GM23248 (cell line): Measurements from ENCODE around the gene CCDC188. TPM values are rescaled to one million over a fixed set of nuclear protein-coding genes. Genes with fewer than 3 reads are reported as not detected.

Experiments
- DNase-seq: peaks from one replicate; pipeline ENCODE4 v3.0.0-alpha.2; 2015
- H2AFZ ChIP-seq: fragments of 200-600 bp; sonication (generic); 2 replicates; pipeline ENCODE4 v1.6.1; 2016; ENCODE audit warnings: antibody characterized with exemption
- H3F3A ChIP-seq: fragments of 200-600 bp; sonication (generic); 2 replicates; pipeline ENCODE4 v1.6.1; 2016; ENCODE audit warnings: mild to moderate bottlenecking, antibody characterized with exemption, mixed run types; ENCODE audit not compliant: insufficient read depth
- H3K27ac ChIP-seq: fragments of 200-600 bp; sonication (generic); 2 replicates; pipeline ENCODE4 v1.5.1; 2016; ENCODE audit warnings: mild to moderate bottlenecking
- H3K27me3 ChIP-seq: fragments of 200-600 bp; sonication (generic); replicated peaks from 2 replicates; pipeline ENCODE4 v1.6.1; 2016; ENCODE audit warnings: mild to moderate bottlenecking; ENCODE audit not compliant: insufficient read depth
- H3K36me3 ChIP-seq: fragments of 200-600 bp; sonication (generic); 2 replicates; pipeline ENCODE4 v1.6.1; 2016; ENCODE audit warnings: low read depth, mild to moderate bottlenecking
- H3K4me1 ChIP-seq: fragments of 200-600 bp; sonication (generic); 2 replicates; pipeline ENCODE4 v1.6.1; 2016; ENCODE audit warnings: mild to moderate bottlenecking; ENCODE audit not compliant: insufficient read depth
- H3K4me2 ChIP-seq: fragments of 200-600 bp; sonication (generic); one replicate; pipeline ENCODE4 v1.6.1; 2016; ENCODE audit warnings: mild to moderate bottlenecking; ENCODE audit not compliant: unreplicated experiment
- H3K4me3 ChIP-seq: fragments of 200-600 bp; sonication (generic); 2 replicates; pipeline ENCODE4 v1.5.1; 2016; ENCODE audit warnings: mild to moderate bottlenecking
- H3K79me2 ChIP-seq: fragments of 200-600 bp; sonication (generic); 2 replicates; pipeline ENCODE4 v1.6.1; 2016; ENCODE audit warnings: mild to moderate bottlenecking; ENCODE audit not compliant: insufficient read depth
- H3K9ac ChIP-seq: fragments of 200-600 bp; sonication (generic); 2 replicates; pipeline ENCODE4 v1.6.1; 2016; ENCODE audit warnings: mild to moderate bottlenecking
- H3K9me2 ChIP-seq: fragments of 200-600 bp; sonication (generic); 2 replicates; pipeline ENCODE4 v1.6.1; 2016; ENCODE audit warnings: mixed run types, mild to moderate bottlenecking, moderate library complexity; ENCODE audit not compliant: insufficient read depth
- H3K9me3 ChIP-seq: fragments of 200-600 bp; sonication (generic); one replicate; pipeline ENCODE4 v1.6.1; 2017; ENCODE audit warnings: low read depth
- H4K20me1 ChIP-seq: fragments of 200-600 bp; sonication (generic); 2 replicates; pipeline ENCODE4 v1.6.0; 2016; ENCODE audit not compliant: insufficient read depth
- EZH2 ChIP-seq: fragments of 200-600 bp; sonication (generic); IDR thresholded peaks from 2 replicates; pipeline ENCODE4 v1.6.1; 2018; ENCODE audit warnings: antibody characterized with exemption, mild to moderate bottlenecking; ENCODE audit not compliant: insufficient read depth, poor library complexity, severe bottlenecking
- EZH2phosphoT487 ChIP-seq: fragments of 200-600 bp; sonication (generic); IDR thresholded peaks from 2 replicates; pipeline ENCODE4 v1.6.1; 2018; ENCODE audit warnings: antibody characterized with exemption, moderate library complexity, mild to moderate bottlenecking, low read depth; ENCODE audit not compliant: insufficient read depth
- WGBS, 2 experiments: methylation state at CpG; one replicate each; pipeline ENCODE4 v1.1.6; 2015 to 2017; ENCODE audit warnings: low lambda C conversion rate in 2 of 2, low coverage in 1 of 2; ENCODE audit errors: missing lambda C conversion rate in 2 of 2; 5-methylcytosine and 5-hydroxymethylcytosine counted together
- in situ Hi-C: fragments of 300-500 bp; cut with MboI; formaldehyde crosslinking; loops from 2 replicates; pipeline ENCODE4 v1.15.0; 2020
- polyA plus RNA-seq: library from polyadenylated mRNA; unstranded; fragments of >200 nt; fragmentation: Nextera tagmentation; extraction: Ambion mirVana; gene quantifications from 2 replicates; pipeline ENCODE4 v1.2.1, GENCODE V29; 2016
- total RNA-seq: library from RNA; depleted of rRNA; stranded (reverse); fragments of >200 nt; shearing (Covaris generic); gene quantifications from 2 replicates; pipeline ENCODE4 v1.2.3, GENCODE V29; 2014

Gene CCDC188
- total and polyA plus RNA-seq, 2 experiments from 2014 or later: 1.2 to 1.8 TPM

DNA sequence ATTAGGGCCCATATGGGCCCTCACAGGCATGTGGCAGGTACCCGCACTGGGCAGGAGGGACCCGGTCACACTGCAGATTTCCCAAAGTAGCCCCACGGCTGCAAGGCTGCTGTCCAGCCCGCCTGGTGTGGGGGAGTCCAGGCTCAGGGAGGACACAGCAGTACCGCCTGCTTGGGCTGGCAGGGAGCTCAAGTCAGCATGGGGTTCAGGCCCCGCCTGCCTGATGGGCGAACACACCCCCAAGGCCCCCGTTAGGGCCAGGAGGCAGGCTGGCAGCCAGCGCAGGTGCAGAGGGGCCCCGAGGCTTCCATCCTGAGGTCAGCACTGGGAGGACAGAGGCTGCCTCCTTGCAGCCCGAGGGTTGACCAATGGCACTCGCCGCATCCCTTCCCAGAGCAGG lies 13.7 kb downstream of the CCDC188 start:
- 83 to 86% methylated on average over 11 to 13 of the region's 13 CpGs for WGBS, 2 experiments
- no peaks in the 10 kb centered on the region for H3K9me3 ChIP-seq
- no peak overlapping the region for H3K4me3 ChIP-seq
- H3K9me2 ChIP-seq: no peaks in the 10 kb centered on the region
- H3F3A ChIP-seq: peaks cover 2% of the 10 kb centered on the region; the same call in 1 of the 2 replicates
- no peaks in the 10 kb centered on the region for H3K27me3 ChIP-seq
- peaks cover 72% of the 10 kb centered on the region for H3K79me2 ChIP-seq
- H3K9ac ChIP-seq: no peak overlapping the region
- TF ChIP-seq EZH2phosphoT487: no peak
- no peak for TF ChIP-seq EZH2
- no peak overlapping the region for H3K4me2 ChIP-seq
- H4K20me1 ChIP-seq: no peaks in the 10 kb centered on the region
- H3K36me3 ChIP-seq: no peaks in the 10 kb centered on the region
- in situ Hi-C loops: no loop called here
- H3K27ac ChIP-seq: no peak overlapping the region
- no peak overlapping the region for H2AFZ ChIP-seq
- no peak for DNase-seq
- H3K4me1 ChIP-seq: peaks cover 33% of the 10 kb centered on the region

- 61 to 81% methylated on average over 5 of the region's 5 CpGs for WGBS, 2 experiments
- TF ChIP-seq EZH2 (no peak), EZH2phosphoT487 (no peak)
- H3K27ac ChIP-seq: no peak overlapping the region
Measured at GRCh38 chr22:20136603-20136873, 14.3 kb downstream of the CCDC188 start.

DNA sequence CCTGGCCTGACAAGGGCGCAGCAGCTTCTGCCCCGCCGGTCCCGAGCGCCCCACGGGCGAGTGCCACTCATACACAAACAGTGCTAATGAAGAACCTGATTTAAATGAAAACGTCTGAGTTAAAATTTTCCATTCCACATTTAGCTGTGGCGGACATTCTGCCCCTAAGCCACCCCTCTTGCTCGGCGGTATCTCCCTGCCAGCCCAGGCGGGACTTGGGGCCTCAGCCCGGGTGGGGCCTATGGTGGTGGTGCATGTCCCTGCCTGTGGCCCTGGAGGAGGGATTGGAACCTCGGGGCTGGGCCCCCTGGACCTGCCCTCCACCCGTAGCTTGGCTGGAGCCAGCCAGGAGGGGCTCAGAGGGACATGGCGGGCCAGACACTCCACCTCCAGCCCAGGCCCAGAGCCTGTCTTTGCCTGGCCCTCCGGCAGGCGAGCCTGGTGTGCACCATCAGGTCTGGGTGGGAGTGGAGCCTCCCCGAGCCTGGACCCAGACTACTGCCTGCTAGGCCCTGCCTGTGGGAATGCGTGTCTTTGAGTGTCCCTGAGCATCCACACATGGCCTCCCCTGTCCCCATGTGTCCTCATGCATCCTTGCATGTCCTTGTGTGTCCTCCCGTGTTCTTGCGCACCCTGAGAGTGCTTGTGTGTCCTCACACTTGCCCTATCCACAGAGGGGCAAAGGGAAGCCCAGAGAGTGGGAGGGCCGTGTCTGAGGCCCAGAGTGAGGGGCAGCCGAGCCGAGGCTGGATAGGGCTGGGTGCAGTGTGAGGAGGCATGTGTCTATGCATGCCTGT lies 14.9 kb downstream of the CCDC188 start:
- no peak overlapping the region for H3K27ac ChIP-seq
- H3K36me3 ChIP-seq: no peaks in the 10 kb centered on the region
- H3K4me3 ChIP-seq: no peak overlapping the region
- H3F3A ChIP-seq: no peaks in the 10 kb centered on the region
- no peaks in the 10 kb centered on the region for H3K27me3 ChIP-seq
- whole genome bisulfite sequencing, 2 experiments: 73% methylated on average over 22 to 25 of the region's 25 CpGs
- H2AFZ ChIP-seq: no peak overlapping the region
- no peaks in the 10 kb centered on the region for H3K9me3 ChIP-seq
- in situ Hi-C loops: no loop called here
- H3K9ac ChIP-seq: no peak overlapping the region
- no peak for DNase-seq
- no peaks in the 10 kb centered on the region for H3K9me2 ChIP-seq
- TF ChIP-seq EZH2phosphoT487 (no peak), EZH2 (no peak)
- H3K4me1 ChIP-seq: peaks cover 22% of the 10 kb centered on the region
- H3K79me2 ChIP-seq: peaks cover 74% of the 10 kb centered on the region
- H4K20me1 ChIP-seq: no peaks in the 10 kb centered on the region
- H3K4me2 ChIP-seq: no peak overlapping the region

More at GRCh38 chr22:20136603-20136873, 14.3 kb downstream of the CCDC188 start:
- no peaks in the 10 kb centered on the region for H3F3A ChIP-seq
- no peak overlapping the region for H3K4me2 ChIP-seq
- in situ Hi-C loops: no loop called here
- no peak overlapping the region for H2AFZ ChIP-seq
- H3K79me2 ChIP-seq: peaks cover 74% of the 10 kb centered on the region
- no peaks in the 10 kb centered on the region for H3K36me3 ChIP-seq
- H3K4me3 ChIP-seq: no peak overlapping the region
- no peak overlapping the region for H3K9ac ChIP-seq
- H4K20me1 ChIP-seq: no peaks in the 10 kb centered on the region
- no peaks in the 10 kb centered on the region for H3K27me3 ChIP-seq
- no peaks in the 10 kb centered on the region for H3K9me2 ChIP-seq
- DNase-seq: no peak
- peaks cover 28% of the 10 kb centered on the region for H3K4me1 ChIP-seq
- H3K9me3 ChIP-seq: no peaks in the 10 kb centered on the region

DNA sequence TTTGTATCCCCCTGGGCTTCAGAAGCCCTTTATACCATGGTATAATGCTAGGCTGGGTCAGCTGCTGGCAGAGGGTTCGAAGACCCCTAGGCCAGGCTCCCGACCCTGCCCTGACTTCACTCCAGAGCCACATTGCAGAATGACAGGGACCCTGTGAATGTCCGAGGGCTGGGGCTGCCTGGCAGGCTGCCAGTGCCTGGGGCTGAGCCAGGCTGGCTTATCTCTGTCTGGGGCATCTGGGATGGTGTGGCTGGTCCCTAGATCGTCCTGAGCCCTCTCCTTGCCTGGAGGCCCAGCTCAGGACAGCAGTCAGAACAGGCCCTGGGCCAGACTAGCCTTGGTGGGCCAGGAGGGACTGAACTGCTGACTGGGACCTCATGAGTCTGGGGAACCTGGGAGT lies 15.6 kb downstream of the CCDC188 start:
- Histone ChIP-seq H3K9me2 (no peaks in the 10 kb centered on the region), H3K27me3 (no peaks in the 10 kb centered on the region), H4K20me1 (no peaks in the 10 kb centered on the region), H3K9ac (no peak overlapping the region), H2AFZ (no peak overlapping the region), H3F3A (0 out of 2 replicates have a peak, but pooled peaks cover 5% of the 10 kb centered on the region), H3K27ac (no peak overlapping the region), H3K9me3 (no peaks in the 10 kb centered on the region), H3K4me2 (no peak overlapping the region), H3K36me3 (no peaks in the 10 kb centered on the region), H3K4me1 (peaks cover 22% of the 10 kb centered on the region), H3K4me3 (no peak overlapping the region), H3K79me2 (peaks cover 74% of the 10 kb centered on the region)
- TF ChIP-seq EZH2phosphoT487 (no peak), EZH2 (no peak)
- in situ Hi-C loops: no loop called here
- 67 to 75% methylated on average over 4 of the region's 4 CpGs for WGBS, 2 experiments
- DNase-seq: no peak
